Fibroblast of lung (primary cell): Measurements from ENCODE around the gene PTRH1.

Experiments used
- CTCF ChIP-seq, 2 donors: IDR thresholded peaks in 1 of 2; conservative IDR thresholded peaks in 1 of 2; 1 replicate in 1 of 2; 2 replicates in 1 of 2; pipeline ENCODE4 v1.5.1; 2011 to 2012; ENCODE audit warnings: low read length in 2 of 2, control low read depth in 1 of 2, inconsistent platforms in 1 of 2, low read depth in 1 of 2, mild to moderate bottlenecking in 1 of 2
- EZH2 ChIP-seq: IDR thresholded peaks from 2 replicates; pipeline ENCODE4 v1.5.1; 2012; ENCODE audit warnings: low read length, control low read depth, mild to moderate bottlenecking; ENCODE audit errors: missing control alignments

GRCh38 chr9:127715470-127716337 lies at the start of gene PTRH1, which contains the start of gene TTC16:
- TF ChIP-seq CTCF (conservative IDR thresholded peaks at IDR 0.05 in 1 of 2, IDR thresholded peaks at IDR 0.05 in 1 of 2; ENCODE audit: low read depth in 1 of 2, low read length in 2 of 2): no peak
- no peak for TF ChIP-seq EZH2
